CD4-positive, alpha-beta T cell (primary cell): ENCODE measurements around the gene USP14. TPM values are rescaled to one million over a fixed set of nuclear protein-coding genes. Genes with fewer than 3 reads are reported as not detected.

Experiments used
- ATAC-seq: fragments of 200-7000 bp; cut with Tn5 transposase; one replicate; pipeline ENCODE4 v1.10.0; 2022; ENCODE audit warnings: mild to moderate bottlenecking; ENCODE audit not compliant: poor library complexity
- CTCF ChIA-PET: fragments of 350-600 bp; sonication (Branson Sonifier 250); formaldehyde crosslinking; loops from one replicate; lab custom pipeline; 2021; ENCODE audit warnings: antibody characterized with exemption, inconsistent platforms; lab: Charles Lee
- POLR2A ChIA-PET: fragments of 350-600 bp; sonication (Branson Sonifier 250); formaldehyde crosslinking; loops from one replicate; lab custom pipeline; 2021; ENCODE audit warnings: antibody characterized with exemption, inconsistent platforms; lab: Charles Lee
- DNase-seq, 14 experiments: peaks; one replicate each; pipeline ENCODE4 v3.0.0-alpha.2; 2013 to 2020; ENCODE audit warnings: mixed read lengths in 2 of 14
- H3K27ac ChIP-seq, 2 donors: one replicate each; pipeline versions ENCODE4 v1.5.1 to v1.7.0; 2013; ENCODE audit warnings: low read length in 2 of 2, low read depth in 1 of 2, mild to moderate bottlenecking in 1 of 2
- H3K27me3 ChIP-seq, 2 experiments: 1 replicate in 1 of 2; 2 replicates in 1 of 2; pipeline versions ENCODE4 v1.6.1 to v1.7.0; 2013; ENCODE audit warnings: low read length in 2 of 2, control low read depth in 1 of 2, mild to moderate bottlenecking in 1 of 2, moderate library complexity in 1 of 2; ENCODE audit not compliant: insufficient read depth in 2 of 2, control insufficient read depth in 1 of 2
- H3K36me3 ChIP-seq: one replicate; pipeline ENCODE4 v1.6.1; 2013; ENCODE audit warnings: low read length, control low read depth; ENCODE audit not compliant: insufficient read depth
- H3K4me1 ChIP-seq: one replicate; pipeline ENCODE4 v1.6.1; 2013; ENCODE audit warnings: low read length, control low read depth; ENCODE audit not compliant: insufficient read depth
- H3K4me3 ChIP-seq: one replicate; pipeline ENCODE4 v1.5.1; 2013; ENCODE audit warnings: mild to moderate bottlenecking, low read length, moderate library complexity
- H3K9me3 ChIP-seq, 2 experiments: 1 replicate in 1 of 2; 2 replicates in 1 of 2; pipeline versions ENCODE4 v1.6.1 to v1.7.0; 2013; ENCODE audit warnings: low read length in 2 of 2, mild to moderate bottlenecking in 2 of 2, control low read depth in 1 of 2, moderate library complexity in 1 of 2; ENCODE audit not compliant: control insufficient read depth in 1 of 2, insufficient read depth in 1 of 2
- H3K27ac Mint-ChIP-seq: one replicate; pipeline ENCODE4 v1.8.0; 2020; ENCODE audit warnings: mixed read lengths
- H3K27me3 Mint-ChIP-seq: one replicate; pipeline ENCODE4 v1.8.0; 2021; ENCODE audit warnings: mixed read lengths
- H3K36me3 Mint-ChIP-seq: one replicate; pipeline ENCODE4 v1.8.0; 2021; ENCODE audit warnings: low read depth, mixed read lengths
- H3K4me1 Mint-ChIP-seq: one replicate; pipeline ENCODE4 v1.8.0; 2021; ENCODE audit warnings: low read depth, mixed read lengths
- H3K4me3 Mint-ChIP-seq: one replicate; pipeline ENCODE4 v1.8.0; 2020; ENCODE audit warnings: mild to moderate bottlenecking, mixed read lengths
- H3K9me3 Mint-ChIP-seq: one replicate; pipeline ENCODE4 v1.8.0; 2020; ENCODE audit warnings: mixed read lengths
- CTCF ChIP-seq: fragments of 200-600 bp; IDR thresholded peaks from one replicate; pipeline ENCODE4 v1.8.0; 2022; ENCODE audit warnings: antibody characterized with exemption, mild to moderate bottlenecking
- intact Hi-C, 2 experiments: fragments of 100-400 bp; cut with DNase I in 1 of 2; cut with micrococcal nuclease in 1 of 2; formaldehyde crosslinking; loops; one replicate each; pipeline versions ENCODE4 v1.15.1 to v1.9.0; 2023 to 2025; cut with DNase I, micrococcal nuclease
- total RNA-seq, 174 experiments: library from RNA in 2 of 174; stranded (reverse) in 2 of 174; gene quantifications; one replicate each; pipeline ENCODE4 v1.2.3 and lab custom pipeline; 2021 to 2026

The USP14 gene
- total RNA-seq, 2 experiments from 2014 or later = 51.3 to 56.2 TPM

GRCh38 chr18:211582-211981, 53.2 kb downstream of the USP14 start:
- Histone ChIP-seq H3K27me3 (no peaks in the 10 kb centered on the region), H3K4me3 (no peak overlapping the region), H3K36me3 (peaks cover 64% of the 10 kb centered on the region), H3K27ac (no peak overlapping the region), H3K4me1 (no peaks in the 10 kb centered on the region), H3K9me3 (no peaks in the 10 kb centered on the region)
- intact Hi-C loops = no loop called here
- DNase-seq (no peak), ATAC-seq (no peak)
- Mint-ChIP-seq H3K9me3 (no peaks in the 10 kb centered on the region), H3K27ac (no peak overlapping the region), H3K36me3 (peaks cover 92% of the 10 kb centered on the region), H3K4me3 (no peak overlapping the region), H3K27me3 (no peaks in the 10 kb centered on the region), H3K4me1 (no peaks in the 10 kb centered on the region)
- CTCF ChIA-PET = no interaction called here
- POLR2A ChIA-PET = no interaction called here
- TF ChIP-seq CTCF = no peak

- no peaks in the 10 kb centered on the region for H3K9me3 Mint-ChIP-seq
- ATAC-seq = no peak
- H3K27ac Mint-ChIP-seq = peak overlapping the region; percentile 66
- no peak for TF ChIP-seq CTCF
- no peak overlapping the region for H3K27ac ChIP-seq
- H3K9me3 ChIP-seq = no peaks in the 10 kb centered on the region
- H3K36me3 ChIP-seq = peaks cover 76% of the 10 kb centered on the region
- intact Hi-C loops = no loop called here
- POLR2A ChIA-PET = no interaction called here
- H3K27me3 ChIP-seq = no peaks in the 10 kb centered on the region
- no peak for DNase-seq
- no peaks in the 10 kb centered on the region for H3K4me1 Mint-ChIP-seq
- CTCF ChIA-PET = interaction anchor here (1.4 kb wide), 1 partner anchor 17 kb away, joined by 4 read pairs; no protein-coding TSS in a partner anchor
- peaks cover 96% of the 10 kb centered on the region for H3K36me3 Mint-ChIP-seq
- no peaks in the 10 kb centered on the region for H3K4me1 ChIP-seq
- no peaks in the 10 kb centered on the region for H3K27me3 Mint-ChIP-seq
- no peak overlapping the region for H3K4me3 Mint-ChIP-seq
- H3K4me3 ChIP-seq = no peak overlapping the region
These were observed 54.4 kb downstream of the USP14 start for GRCh38 chr18:212780-213179.

GRCh38 chr18:213505-213904, 55.1 kb downstream of the USP14 start:
- Mint-ChIP-seq H3K27ac (no peak overlapping the region), H3K36me3 (peaks cover 96% of the 10 kb centered on the region)
- H3K36me3 ChIP-seq = peaks cover 83% of the 10 kb centered on the region

More at GRCh38 chr18:213505-213904, 55.1 kb downstream of the USP14 start:
- POLR2A ChIA-PET = no interaction called here
- no peak for TF ChIP-seq CTCF
- H3K27me3 ChIP-seq = no peaks in the 10 kb centered on the region
- H3K9me3 Mint-ChIP-seq = no peaks in the 10 kb centered on the region
- H3K27me3 Mint-ChIP-seq = no peaks in the 10 kb centered on the region
- no peak overlapping the region for H3K4me3 Mint-ChIP-seq
- H3K27ac ChIP-seq = no peak overlapping the region
- CTCF ChIA-PET = no interaction called here
- ATAC-seq (no peak), DNase-seq (no peak)
- no peak overlapping the region for H3K4me3 ChIP-seq
- no peaks in the 10 kb centered on the region for H3K4me1 ChIP-seq
- no peaks in the 10 kb centered on the region for H3K9me3 ChIP-seq
- H3K4me1 Mint-ChIP-seq = no peaks in the 10 kb centered on the region
- intact Hi-C loops = no loop called here
